ENCODE data around the gene IFNL4.
"Not testable (repeated sequence)": the region's sequence is repeated elsewhere in the genome, so short reads cannot be mapped to it uniquely, and the experiment has no call there.

DNA sequence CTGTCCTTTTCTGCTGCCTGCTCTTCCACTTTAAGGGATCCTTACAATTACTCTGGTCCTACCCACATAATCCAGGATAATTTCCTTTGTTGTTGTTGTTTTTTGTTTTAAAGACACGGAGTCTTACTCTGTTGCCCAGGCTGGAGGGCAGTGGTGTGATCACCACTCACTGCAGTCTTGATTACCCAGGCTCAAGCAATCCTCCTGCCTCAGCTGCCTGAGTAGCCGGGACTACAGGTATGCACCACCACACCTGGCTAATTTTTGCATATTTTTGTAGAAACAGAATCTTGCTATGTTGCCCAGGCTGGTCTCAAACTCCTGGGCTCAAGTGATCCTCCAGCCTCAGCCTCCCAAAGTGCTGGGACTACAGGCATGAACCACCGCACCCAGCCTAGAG is 33.3 kb downstream of the IFNL4 start:
- TF ChIP-seq POLR2A (IDR thresholded peaks at IDR 0.05); POLR2AphosphoS5 (IDR thresholded peaks at IDR 0.05); EP300 (IDR thresholded peaks at IDR 0.05; ENCODE audit: low read depth): not testable (repeated sequence)
- TF ChIP-seq, protein P1, sequence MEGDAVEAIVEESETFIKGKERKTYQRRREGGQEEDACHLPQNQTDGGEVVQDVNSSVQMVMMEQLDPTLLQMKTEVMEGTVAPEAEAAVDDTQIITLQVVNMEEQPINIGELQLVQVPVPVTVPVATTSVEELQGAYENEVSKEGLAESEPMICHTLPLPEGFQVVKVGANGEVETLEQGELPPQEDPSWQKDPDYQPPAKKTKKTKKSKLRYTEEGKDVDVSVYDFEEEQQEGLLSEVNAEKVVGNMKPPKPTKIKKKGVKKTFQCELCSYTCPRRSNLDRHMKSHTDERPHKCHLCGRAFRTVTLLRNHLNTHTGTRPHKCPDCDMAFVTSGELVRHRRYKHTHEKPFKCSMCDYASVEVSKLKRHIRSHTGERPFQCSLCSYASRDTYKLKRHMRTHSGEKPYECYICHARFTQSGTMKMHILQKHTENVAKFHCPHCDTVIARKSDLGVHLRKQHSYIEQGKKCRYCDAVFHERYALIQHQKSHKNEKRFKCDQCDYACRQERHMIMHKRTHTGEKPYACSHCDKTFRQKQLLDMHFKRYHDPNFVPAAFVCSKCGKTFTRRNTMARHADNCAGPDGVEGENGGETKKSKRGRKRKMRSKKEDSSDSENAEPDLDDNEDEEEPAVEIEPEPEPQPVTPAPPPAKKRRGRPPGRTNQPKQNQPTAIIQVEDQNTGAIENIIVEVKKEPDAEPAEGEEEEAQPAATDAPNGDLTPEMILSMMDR (IDR thresholded peaks at IDR 0.05): not testable (repeated sequence)

Data from transverse colon (tissue), 4 donors.